ENCODE measurements around the gene LRRTM4.

The LRRTM4 gene

DNA sequence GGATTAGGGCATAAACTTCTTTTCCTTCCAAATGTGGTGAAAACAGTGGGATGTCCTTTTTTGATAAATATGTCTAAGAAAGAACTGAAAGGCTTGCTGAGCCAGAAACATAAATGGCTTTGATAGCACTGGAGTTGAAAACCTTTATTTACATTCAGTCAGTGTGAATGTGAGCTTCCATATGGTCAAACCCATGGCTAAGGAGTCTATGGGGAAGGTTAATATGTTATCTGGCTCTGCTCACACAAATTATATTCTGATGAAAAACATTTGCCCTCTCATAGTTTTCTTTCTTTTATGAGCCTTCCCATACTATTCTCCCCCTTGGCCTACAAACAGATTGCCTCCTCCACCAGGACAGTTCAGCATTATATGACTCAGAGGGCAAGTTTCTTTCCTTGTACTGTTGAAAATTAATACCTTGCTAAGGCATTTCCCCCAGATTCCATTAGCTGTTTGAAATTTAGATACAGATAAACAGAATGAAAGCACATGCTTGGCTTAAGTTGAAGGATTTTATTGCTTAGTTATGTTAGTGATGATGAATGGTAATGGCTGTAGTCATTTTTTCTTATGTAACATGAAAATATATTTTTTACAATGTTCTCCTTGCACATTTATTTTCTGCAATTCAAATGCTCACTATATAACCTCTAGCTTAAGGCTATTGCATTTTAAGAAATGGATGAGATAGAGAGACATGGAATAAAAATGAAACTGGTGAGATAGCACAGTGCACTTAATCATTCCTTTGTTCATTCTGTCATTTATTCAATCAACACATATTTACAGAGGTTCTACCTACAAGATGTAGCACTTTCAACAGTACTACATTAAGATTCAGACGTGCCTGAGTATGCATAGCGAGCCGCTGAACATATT is 544.1 kb downstream of the LRRTM4 start:
- TF ChIP-seq, protein P1, sequence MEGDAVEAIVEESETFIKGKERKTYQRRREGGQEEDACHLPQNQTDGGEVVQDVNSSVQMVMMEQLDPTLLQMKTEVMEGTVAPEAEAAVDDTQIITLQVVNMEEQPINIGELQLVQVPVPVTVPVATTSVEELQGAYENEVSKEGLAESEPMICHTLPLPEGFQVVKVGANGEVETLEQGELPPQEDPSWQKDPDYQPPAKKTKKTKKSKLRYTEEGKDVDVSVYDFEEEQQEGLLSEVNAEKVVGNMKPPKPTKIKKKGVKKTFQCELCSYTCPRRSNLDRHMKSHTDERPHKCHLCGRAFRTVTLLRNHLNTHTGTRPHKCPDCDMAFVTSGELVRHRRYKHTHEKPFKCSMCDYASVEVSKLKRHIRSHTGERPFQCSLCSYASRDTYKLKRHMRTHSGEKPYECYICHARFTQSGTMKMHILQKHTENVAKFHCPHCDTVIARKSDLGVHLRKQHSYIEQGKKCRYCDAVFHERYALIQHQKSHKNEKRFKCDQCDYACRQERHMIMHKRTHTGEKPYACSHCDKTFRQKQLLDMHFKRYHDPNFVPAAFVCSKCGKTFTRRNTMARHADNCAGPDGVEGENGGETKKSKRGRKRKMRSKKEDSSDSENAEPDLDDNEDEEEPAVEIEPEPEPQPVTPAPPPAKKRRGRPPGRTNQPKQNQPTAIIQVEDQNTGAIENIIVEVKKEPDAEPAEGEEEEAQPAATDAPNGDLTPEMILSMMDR (IDR thresholded peaks at IDR 0.05; ENCODE audit: low read depth, low read length) = no peak
- no peak for TF ChIP-seq EZH2phosphoT487 (IDR thresholded peaks at IDR 0.05; ENCODE audit: low read depth)
- Histone ChIP-seq H3K4me1 (ENCODE audit: low read length) (peaks cover 3% of the 10 kb centered on the region; the same call in 1 of the 2 replicates), H3K4me3 (ENCODE audit: low read length) (no peak overlapping the region), H3K9me3 (ENCODE audit: insufficient read depth, low read length) (no peaks in the 10 kb centered on the region), H3K27me3 (ENCODE audit: low read depth, low read length) (no peaks in the 10 kb centered on the region), H3K36me3 (replicated peaks; ENCODE audit: low read depth, low read length) (no peaks in the 10 kb centered on the region), H3K9ac (ENCODE audit: low read length) (no peak overlapping the region), H3K79me2 (ENCODE audit: low read length) (no peaks in the 10 kb centered on the region), H3K4me2 (ENCODE audit: low read length) (no peak overlapping the region), H2AFZ (ENCODE audit: low read depth, low read length) (no peak overlapping the region), H3K27ac (ENCODE audit: low read length) (no peak overlapping the region), H4K20me1 (ENCODE audit: insufficient read depth, low read length) (no peaks in the 10 kb centered on the region)

DNA sequence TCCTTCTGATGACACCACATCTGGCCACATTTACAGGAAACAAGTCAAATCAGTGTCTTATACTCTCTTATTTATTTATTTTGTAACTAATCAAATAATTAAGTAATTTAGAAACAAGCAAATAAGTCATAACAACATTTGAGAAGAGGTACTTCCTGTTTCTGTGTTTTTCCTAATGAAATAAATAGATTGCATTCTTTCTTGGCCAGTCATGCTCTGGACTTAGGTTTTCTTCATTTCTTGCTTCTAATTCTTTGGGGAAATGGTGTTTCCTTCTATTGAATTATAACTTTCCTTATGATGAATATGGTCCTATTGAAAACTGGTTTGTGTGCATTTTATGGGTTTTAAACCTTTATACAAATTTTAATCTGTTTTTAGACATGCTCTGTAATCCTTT is 546.4 kb downstream of the LRRTM4 start:
- Histone ChIP-seq H3K4me2 (ENCODE audit: low read length) (no peak overlapping the region), H3K4me3 (ENCODE audit: low read length) (no peak overlapping the region), H3K9me3 (ENCODE audit: insufficient read depth, low read length) (no peaks in the 10 kb centered on the region), H3K27me3 (ENCODE audit: low read depth, low read length) (no peaks in the 10 kb centered on the region), H2AFZ (ENCODE audit: low read depth, low read length) (no peak overlapping the region), H3K36me3 (replicated peaks; ENCODE audit: low read depth, low read length) (no peaks in the 10 kb centered on the region), H3K4me1 (ENCODE audit: low read length) (peaks cover 3% of the 10 kb centered on the region; the same call in 1 of the 2 replicates), H3K9ac (ENCODE audit: low read length) (no peak overlapping the region), H3K27ac (ENCODE audit: low read length) (no peak overlapping the region), H3K79me2 (ENCODE audit: low read length) (no peaks in the 10 kb centered on the region), H4K20me1 (ENCODE audit: insufficient read depth, low read length) (no peaks in the 10 kb centered on the region)
- no peak for TF ChIP-seq EZH2phosphoT487 (IDR thresholded peaks at IDR 0.05; ENCODE audit: low read depth)
- TF ChIP-seq, protein P1 (IDR thresholded peaks at IDR 0.05; ENCODE audit: low read depth, low read length) = no peak

DNA sequence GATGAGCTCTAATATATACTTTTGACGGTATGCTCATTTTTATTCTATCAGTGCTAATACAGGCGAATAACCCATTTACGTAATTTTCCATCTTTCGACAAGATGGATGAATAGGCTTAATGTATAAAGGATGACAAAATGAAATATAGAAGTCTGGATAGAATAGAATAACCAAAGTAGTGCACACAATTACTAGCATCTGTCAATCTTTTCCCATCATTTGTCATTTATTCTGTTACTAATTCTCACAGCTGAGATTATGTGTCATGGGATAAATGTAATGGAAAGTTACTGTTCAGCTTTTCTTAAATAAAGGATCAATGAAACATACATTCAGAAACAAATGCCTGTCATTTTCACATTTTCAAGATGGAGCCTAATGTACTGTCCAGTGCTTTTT is 548.6 kb downstream of the LRRTM4 start:
- Histone ChIP-seq H3K4me1 (ENCODE audit: low read length) (no peaks in the 10 kb centered on the region), H3K79me2 (ENCODE audit: low read length) (no peaks in the 10 kb centered on the region), H2AFZ (ENCODE audit: low read depth, low read length) (no peak overlapping the region), H3K27ac (ENCODE audit: low read length) (no peak overlapping the region), H3K9me3 (ENCODE audit: insufficient read depth, low read length) (no peaks in the 10 kb centered on the region), H3K9ac (ENCODE audit: low read length) (no peak overlapping the region), H3K4me2 (ENCODE audit: low read length) (no peak overlapping the region), H3K27me3 (ENCODE audit: low read depth, low read length) (no peaks in the 10 kb centered on the region), H3K4me3 (ENCODE audit: low read length) (no peak overlapping the region), H4K20me1 (ENCODE audit: insufficient read depth, low read length) (no peaks in the 10 kb centered on the region), H3K36me3 (replicated peaks; ENCODE audit: low read depth, low read length) (no peaks in the 10 kb centered on the region)
- TF ChIP-seq, protein P1 (IDR thresholded peaks at IDR 0.05; ENCODE audit: low read depth, low read length) = no peak
- no peak for TF ChIP-seq EZH2phosphoT487 (IDR thresholded peaks at IDR 0.05; ENCODE audit: low read depth)

DNA sequence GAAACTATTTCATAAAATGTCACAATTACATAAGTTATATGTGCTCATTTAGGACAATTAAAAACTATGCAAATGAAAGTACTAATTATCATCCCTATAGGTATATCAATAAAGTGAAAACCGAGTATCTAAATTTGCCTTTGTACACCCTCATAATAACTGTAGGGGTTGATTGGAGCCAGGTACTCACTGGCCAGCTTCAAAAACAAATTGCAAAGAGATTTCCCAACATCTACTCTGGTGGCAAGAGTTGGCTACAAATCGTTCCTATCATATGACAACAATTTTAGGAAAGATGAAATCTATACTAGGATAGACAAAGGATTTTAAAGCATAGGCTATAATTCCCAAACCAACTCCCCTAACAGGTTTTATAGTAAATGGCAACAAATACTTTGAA is 556.4 kb downstream of the LRRTM4 start:
- Histone ChIP-seq H3K4me1 (ENCODE audit: low read length) (no peaks in the 10 kb centered on the region), H2AFZ (ENCODE audit: low read depth, low read length) (no peak overlapping the region), H3K4me2 (ENCODE audit: low read length) (no peak overlapping the region), H3K27ac (ENCODE audit: low read length) (no peak overlapping the region), H4K20me1 (ENCODE audit: insufficient read depth, low read length) (no peaks in the 10 kb centered on the region), H3K36me3 (replicated peaks; ENCODE audit: low read depth, low read length) (no peaks in the 10 kb centered on the region), H3K9me3 (ENCODE audit: insufficient read depth, low read length) (no peaks in the 10 kb centered on the region), H3K9ac (ENCODE audit: low read length) (no peak overlapping the region), H3K27me3 (ENCODE audit: low read depth, low read length) (no peaks in the 10 kb centered on the region), H3K4me3 (ENCODE audit: low read length) (no peak overlapping the region), H3K79me2 (ENCODE audit: low read length) (no peaks in the 10 kb centered on the region)
- TF ChIP-seq, protein P1 (IDR thresholded peaks at IDR 0.05; ENCODE audit: low read depth, low read length) = no peak
- TF ChIP-seq EZH2phosphoT487 (IDR thresholded peaks at IDR 0.05; ENCODE audit: low read depth) = no peak

Data from OCI-LY3 (cell line).